Measurements from ENCODE around the gene NUPR2. TPM values are rescaled to one million over a fixed set of nuclear protein-coding genes. Genes with fewer than 3 reads are reported as not detected.
"Not testable (repeated sequence)": the region's sequence is repeated elsewhere in the genome, so short reads cannot be mapped to it uniquely, and the experiment has no call there.

Gene NUPR2
- total and polyA plus RNA-seq, 5 donors from 2014 or later, result 1.0 TPM; not detected in 4

DNA sequence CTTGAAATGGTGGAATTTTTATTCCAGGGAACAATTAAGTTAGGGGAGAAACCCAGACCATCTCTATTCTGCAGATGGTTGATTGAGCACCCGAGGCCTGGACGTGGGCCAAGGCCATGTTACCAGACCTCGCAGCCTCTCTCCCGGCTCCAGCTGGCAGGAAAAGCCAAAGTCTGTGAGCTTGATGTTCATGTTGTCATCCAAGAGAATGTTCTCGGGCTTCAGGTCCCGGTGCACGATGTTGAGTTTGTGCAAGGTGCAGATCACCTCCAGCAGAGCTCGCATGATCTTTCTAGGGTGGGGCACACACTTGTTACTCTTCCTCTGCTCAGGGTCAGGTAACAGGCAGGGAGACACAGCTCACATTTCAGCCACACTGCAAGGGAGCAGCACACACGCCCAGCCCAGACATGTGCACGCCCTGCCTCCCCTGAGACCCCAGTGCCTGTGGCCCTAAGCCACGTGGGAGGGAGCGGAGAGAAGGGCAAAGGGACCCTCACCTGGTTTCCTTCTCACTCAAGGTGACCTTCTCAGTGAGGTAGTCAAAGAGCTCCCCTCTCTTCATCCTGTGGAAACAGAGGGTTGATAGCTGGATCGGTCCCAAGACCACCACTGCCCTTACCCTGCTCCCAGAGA, 32.9 kb downstream of the NUPR2 start:
- peaks cover 23% of the 10 kb centered on the region for H3K36me3 ChIP-seq (ENCODE audit: control insufficient read depth, insufficient read depth, low read length)
- ATAC-seq (ENCODE audit: low read depth in 2 of 2) (peak in 1 of 2 donors; percentile 5), DNase-seq (no peak)
- no peak overlapping the region for H3K27ac ChIP-seq (ENCODE audit: insufficient read depth, low read length, poor library complexity, severe bottlenecking)
- H3K4me1 ChIP-seq (ENCODE audit: control insufficient read depth, insufficient read depth, low read length, poor library complexity, severe bottlenecking), result no peaks in the 10 kb centered on the region
- Mint-ChIP-seq H3K36me3 (peaks cover 16% of the 10 kb centered on the region), H3K27me3 (no peaks in the 10 kb centered on the region), H3K9me3 (no peaks in the 10 kb centered on the region), H3K27ac (peak overlapping the region in 1 of 3 donors; percentile 64), H3K4me3 (no peak overlapping the region), H3K4me1 (peaks cover 0 to 3% (median 0%) of the 10 kb centered on the region in 4 donors)
- no peaks in the 10 kb centered on the region for H3K9me3 ChIP-seq (ENCODE audit: control insufficient read depth in 2 of 2, low read length in 2 of 2)
- H3K4me3 ChIP-seq (ENCODE audit: low read depth, low read length), result no peak overlapping the region
- no peaks in the 10 kb centered on the region for H3K27me3 ChIP-seq (ENCODE audit: control insufficient read depth, insufficient read depth, low read length)

DNA sequence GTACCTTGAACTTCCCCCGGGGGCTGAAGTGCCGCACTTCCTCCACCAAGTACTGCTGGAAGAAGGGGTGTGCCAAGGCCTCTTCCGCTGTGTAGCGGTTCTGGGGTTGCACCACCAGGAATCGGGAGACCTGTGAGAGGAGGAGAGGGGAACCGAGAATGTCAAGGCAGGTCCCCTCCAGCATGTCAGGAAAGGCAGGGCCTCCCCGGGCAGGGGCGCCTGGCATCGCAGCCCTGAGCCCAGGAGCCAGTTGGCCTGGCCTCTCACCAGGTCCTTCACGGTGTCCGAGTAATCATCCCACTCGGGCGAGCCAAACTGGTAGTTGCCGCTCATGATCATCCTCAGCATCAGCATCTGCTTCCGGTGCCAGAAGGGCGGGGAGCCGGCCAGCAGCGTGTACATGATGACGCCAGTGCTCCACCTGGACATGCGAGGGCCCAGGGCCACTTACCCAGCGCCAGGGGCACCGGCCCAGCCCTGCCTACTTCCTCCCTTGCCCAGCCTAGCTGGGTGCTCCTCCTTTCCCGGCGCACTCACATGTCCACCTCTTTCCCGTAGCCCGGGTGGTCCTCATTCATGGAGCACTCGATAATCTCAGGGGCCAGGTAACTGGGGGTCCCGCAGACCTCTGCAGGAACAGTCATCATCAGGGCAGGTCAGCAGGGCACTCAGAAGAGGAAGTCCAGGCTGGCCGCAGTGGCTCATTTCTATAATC, 34.4 kb downstream of the NUPR2 start:
- Mint-ChIP-seq H3K4me3 (no peak overlapping the region), H3K27ac (no peak overlapping the region), H3K36me3 (peaks cover 17% of the 10 kb centered on the region), H3K4me1 (peaks cover 0 to 3% (median 0%) of the 10 kb centered on the region in 4 donors), H3K27me3 (no peaks in the 10 kb centered on the region), H3K9me3 (no peaks in the 10 kb centered on the region)
- DNase-seq (no peak), ATAC-seq (ENCODE audit: low read depth in 2 of 2) (no peak)
- no peaks in the 10 kb centered on the region for H3K9me3 ChIP-seq (ENCODE audit: control insufficient read depth in 2 of 2, low read length in 2 of 2)
- no peak overlapping the region for H3K4me3 ChIP-seq (ENCODE audit: low read depth, low read length)
- no peak overlapping the region for H3K27ac ChIP-seq (ENCODE audit: insufficient read depth, low read length, poor library complexity, severe bottlenecking)
- no peaks in the 10 kb centered on the region for H3K4me1 ChIP-seq (ENCODE audit: control insufficient read depth, insufficient read depth, low read length, poor library complexity, severe bottlenecking)
- no peaks in the 10 kb centered on the region for H3K27me3 ChIP-seq (ENCODE audit: control insufficient read depth, insufficient read depth, low read length)
- peaks cover 24% of the 10 kb centered on the region for H3K36me3 ChIP-seq (ENCODE audit: control insufficient read depth, insufficient read depth, low read length)

DNA sequence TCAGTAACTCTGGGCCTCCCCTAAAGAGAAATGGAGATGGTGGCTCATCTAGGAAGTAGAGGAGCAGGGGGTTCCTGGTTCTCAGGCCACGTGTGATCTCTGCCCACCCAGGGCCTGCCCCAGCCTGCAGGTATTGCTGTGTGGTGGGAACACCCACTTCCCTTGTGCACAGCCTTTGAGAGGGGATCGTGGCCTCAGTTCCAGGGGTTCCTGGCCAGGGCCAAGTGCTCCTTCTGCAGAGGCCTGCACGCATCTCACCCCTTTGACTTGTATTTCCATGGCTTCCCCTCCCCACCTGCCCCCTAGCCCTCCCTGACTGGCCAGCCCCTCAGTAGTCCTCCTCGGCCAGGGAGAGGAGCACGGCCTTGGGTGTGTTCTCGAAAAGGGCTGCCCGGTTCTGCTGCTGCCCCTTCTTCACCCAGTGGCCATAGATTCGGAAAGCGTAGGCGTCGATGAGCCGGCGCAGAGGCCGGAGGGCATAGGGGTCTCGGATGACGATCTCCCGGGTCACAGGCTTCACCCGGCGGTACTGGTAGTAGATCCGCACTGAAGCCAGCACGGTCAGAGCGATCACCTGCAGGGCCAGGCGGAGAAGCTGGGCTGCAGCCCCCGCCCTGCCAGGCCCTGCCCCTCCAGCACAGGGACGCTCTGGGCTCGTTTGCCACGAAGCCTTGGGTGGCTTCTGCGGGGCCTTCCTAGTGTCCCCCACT, 35.3 kb downstream of the NUPR2 start:
- not testable (repeated sequence) for H3K27ac Mint-ChIP-seq; H3K4me3 Mint-ChIP-seq; H3K4me1 Mint-ChIP-seq; H3K9me3 ChIP-seq (ENCODE audit: control insufficient read depth in 2 of 2, low read length in 2 of 2); H3K4me3 ChIP-seq (ENCODE audit: low read depth, low read length); H3K4me1 ChIP-seq (ENCODE audit: control insufficient read depth, insufficient read depth, low read length, poor library complexity, severe bottlenecking); DNase-seq; H3K27ac ChIP-seq (ENCODE audit: insufficient read depth, low read length, poor library complexity, severe bottlenecking); H3K27me3 ChIP-seq (ENCODE audit: control insufficient read depth, insufficient read depth, low read length); H3K9me3 Mint-ChIP-seq; H3K27me3 Mint-ChIP-seq; ATAC-seq (ENCODE audit: low read depth in 2 of 2)
- peaks cover 28% of the 10 kb centered on the region for H3K36me3 ChIP-seq (ENCODE audit: control insufficient read depth, insufficient read depth, low read length)
- peaks cover 19% of the 10 kb centered on the region for H3K36me3 Mint-ChIP-seq

DNA sequence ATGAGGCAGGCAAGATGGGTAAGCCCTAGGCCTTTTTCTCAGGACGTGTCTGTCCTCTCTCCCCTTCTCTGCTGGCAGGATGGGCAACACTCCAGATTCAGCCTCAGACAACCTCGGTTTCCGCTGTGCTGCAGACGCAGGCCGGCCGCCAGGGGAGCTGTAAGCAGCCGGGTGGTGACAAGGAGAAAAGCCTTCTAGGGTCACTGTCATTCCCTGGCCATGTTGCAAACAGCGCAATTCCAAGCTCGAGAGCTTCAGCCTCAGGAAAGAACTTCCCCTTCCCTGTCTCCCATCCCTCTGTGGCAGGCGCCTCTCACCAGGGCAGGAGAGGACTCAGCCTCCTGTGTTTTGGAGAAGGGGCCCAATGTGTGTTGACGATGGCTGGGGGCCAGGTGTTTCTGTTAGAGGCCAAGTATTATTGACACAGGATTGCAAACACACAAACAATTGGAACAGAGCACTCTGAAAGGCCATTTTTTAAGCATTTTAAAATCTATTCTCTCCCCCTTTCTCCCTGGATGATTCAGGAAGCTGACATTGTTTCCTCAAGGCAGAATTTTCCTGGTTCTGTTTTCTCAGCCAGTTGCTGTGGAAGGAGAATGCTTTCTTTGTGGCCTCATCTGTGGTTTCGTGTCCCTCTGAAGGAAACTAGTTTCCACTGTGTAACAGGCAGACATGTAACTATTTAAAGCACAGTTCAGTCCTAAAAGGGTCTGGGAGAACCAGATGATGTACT, 36.6 kb downstream of the NUPR2 start:
- Mint-ChIP-seq H3K36me3 (peaks cover 18% of the 10 kb centered on the region), H3K27me3 (no peaks in the 10 kb centered on the region), H3K4me1 (no peaks in the 10 kb centered on the region), H3K9me3 (no peaks in the 10 kb centered on the region), H3K4me3 (no peak overlapping the region), H3K27ac (peak overlapping the region in 1 of 3 donors; percentile 46)
- H3K4me3 ChIP-seq (ENCODE audit: low read depth, low read length), result no peak overlapping the region
- no peak overlapping the region for H3K27ac ChIP-seq (ENCODE audit: insufficient read depth, low read length, poor library complexity, severe bottlenecking)
- H3K27me3 ChIP-seq (ENCODE audit: control insufficient read depth, insufficient read depth, low read length), result no peaks in the 10 kb centered on the region
- no peaks in the 10 kb centered on the region for H3K9me3 ChIP-seq (ENCODE audit: control insufficient read depth in 2 of 2, low read length in 2 of 2)
- ATAC-seq (ENCODE audit: low read depth in 2 of 2), result no peak
- H3K4me1 ChIP-seq (ENCODE audit: control insufficient read depth, insufficient read depth, low read length, poor library complexity, severe bottlenecking), result no peaks in the 10 kb centered on the region
- peaks cover 28% of the 10 kb centered on the region for H3K36me3 ChIP-seq (ENCODE audit: control insufficient read depth, insufficient read depth, low read length)
- no peak for DNase-seq

DNA sequence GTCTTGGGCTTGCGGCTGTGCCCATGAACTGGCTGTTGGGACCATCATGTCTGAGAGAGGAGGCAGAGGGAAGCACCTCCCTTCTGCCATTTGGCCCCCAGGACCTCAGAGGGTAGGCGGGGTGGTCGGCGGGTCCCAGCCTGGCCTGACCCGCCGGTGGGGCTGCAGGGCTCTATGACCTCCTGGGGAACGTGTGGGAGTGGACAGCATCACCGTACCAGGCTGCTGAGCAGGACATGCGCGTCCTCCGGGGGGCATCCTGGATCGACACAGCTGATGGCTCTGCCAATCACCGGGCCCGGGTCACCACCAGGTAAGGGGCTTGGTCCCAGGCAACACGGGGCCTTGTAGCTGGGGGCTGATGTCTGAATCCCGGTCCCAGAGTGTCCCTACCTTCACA, 38.0 kb downstream of the NUPR2 start:
- Histone ChIP-seq H3K4me3 (ENCODE audit: low read depth, low read length) (no peak overlapping the region), H3K4me1 (ENCODE audit: control insufficient read depth, insufficient read depth, low read length, poor library complexity, severe bottlenecking) (peaks cover 2% of the 10 kb centered on the region), H3K36me3 (ENCODE audit: control insufficient read depth, insufficient read depth, low read length) (peaks cover 28% of the 10 kb centered on the region), H3K27me3 (ENCODE audit: control insufficient read depth, insufficient read depth, low read length) (no peaks in the 10 kb centered on the region), H3K9me3 (ENCODE audit: control insufficient read depth in 2 of 2, low read length in 2 of 2) (no peaks in the 10 kb centered on the region), H3K27ac (ENCODE audit: insufficient read depth, low read length, poor library complexity, severe bottlenecking) (no peak overlapping the region)
- Mint-ChIP-seq H3K9me3 (no peaks in the 10 kb centered on the region), H3K36me3 (peaks cover 21% of the 10 kb centered on the region), H3K27me3 (no peaks in the 10 kb centered on the region), H3K4me3 (no peak overlapping the region), H3K27ac (no peak overlapping the region), H3K4me1 (peaks cover 4 to 6% (median 5%) of the 10 kb centered on the region in 4 donors)
- DNase-seq, result no peak
- no peak for ATAC-seq (ENCODE audit: low read depth in 2 of 2)

DNA sequence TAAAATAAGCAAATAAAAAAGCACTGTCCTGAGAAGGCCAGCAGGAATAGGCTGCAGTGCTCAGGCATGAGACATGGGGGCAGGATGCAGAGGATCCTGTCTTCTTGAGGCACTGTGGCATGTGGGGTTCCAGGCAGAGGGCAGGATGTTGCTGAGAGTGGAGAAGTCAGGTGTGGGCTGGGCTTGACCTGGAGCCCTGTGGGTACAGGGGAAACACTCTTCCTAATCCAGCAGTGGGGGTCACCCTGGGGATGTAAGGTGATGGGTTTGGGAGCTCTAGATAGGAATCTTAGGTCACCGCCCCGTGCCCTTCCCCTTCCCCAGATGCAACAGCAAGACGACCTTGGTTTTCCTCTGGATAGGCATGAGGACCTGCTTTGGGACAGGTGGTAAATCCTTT, 38.5 kb downstream of the NUPR2 start:
- Histone ChIP-seq H3K27me3 (ENCODE audit: control insufficient read depth, insufficient read depth, low read length) (no peaks in the 10 kb centered on the region), H3K4me1 (ENCODE audit: control insufficient read depth, insufficient read depth, low read length, poor library complexity, severe bottlenecking) (peaks cover 2% of the 10 kb centered on the region), H3K4me3 (ENCODE audit: low read depth, low read length) (no peak overlapping the region), H3K9me3 (ENCODE audit: control insufficient read depth in 2 of 2, low read length in 2 of 2) (no peaks in the 10 kb centered on the region), H3K27ac (ENCODE audit: insufficient read depth, low read length, poor library complexity, severe bottlenecking) (no peak overlapping the region), H3K36me3 (ENCODE audit: control insufficient read depth, insufficient read depth, low read length) (peaks cover 28% of the 10 kb centered on the region)
- DNase-seq, result no peak
- no peak overlapping the region for H3K27ac Mint-ChIP-seq
- H3K9me3 Mint-ChIP-seq, result no peaks in the 10 kb centered on the region
- H3K36me3 Mint-ChIP-seq, result peaks cover 24% of the 10 kb centered on the region
- H3K4me3 Mint-ChIP-seq, result no peak overlapping the region
- H3K27me3 Mint-ChIP-seq, result no peaks in the 10 kb centered on the region
- ATAC-seq (ENCODE audit: low read depth in 2 of 2), result no peak
- H3K4me1 Mint-ChIP-seq, result peaks cover 4 to 8% (median 5%) of the 10 kb centered on the region in 4 donors

DNA sequence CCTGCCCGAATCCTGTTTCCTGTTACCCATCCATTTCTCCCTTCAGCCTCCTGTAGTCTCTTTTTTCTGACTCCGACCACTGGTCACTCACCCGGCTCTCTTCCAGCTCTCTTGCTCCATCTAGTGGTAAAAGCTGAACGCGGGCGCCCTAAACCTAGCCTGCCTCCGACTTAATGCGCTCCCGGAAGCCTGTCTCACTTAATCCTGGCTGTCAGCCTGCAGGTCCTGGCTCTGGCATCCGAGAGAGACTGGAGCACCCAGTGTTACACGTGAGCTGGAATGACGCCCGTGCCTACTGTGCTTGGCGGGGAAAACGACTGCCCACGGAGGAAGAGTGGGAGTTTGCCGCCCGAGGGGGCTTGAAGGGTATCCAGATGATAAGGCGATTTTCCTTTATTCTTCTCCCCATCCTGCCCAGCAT, 41.8 kb downstream of the NUPR2 start:
- Mint-ChIP-seq H3K4me1 (peaks cover 6 to 9% (median 7%) of the 10 kb centered on the region in 4 donors), H3K9me3 (no peaks in the 10 kb centered on the region), H3K36me3 (peaks cover 29% of the 10 kb centered on the region), H3K27ac (peak overlapping the region in 1 of 3 donors; percentile 38), H3K4me3 (no peak overlapping the region), H3K27me3 (no peaks in the 10 kb centered on the region)
- no peaks in the 10 kb centered on the region for H3K27me3 ChIP-seq (ENCODE audit: control insufficient read depth, insufficient read depth, low read length)
- H3K4me3 ChIP-seq (ENCODE audit: low read depth, low read length), result no peak overlapping the region
- H3K4me1 ChIP-seq (ENCODE audit: control insufficient read depth, insufficient read depth, low read length, poor library complexity, severe bottlenecking), result peaks cover 2% of the 10 kb centered on the region
- peaks cover 34% of the 10 kb centered on the region for H3K36me3 ChIP-seq (ENCODE audit: control insufficient read depth, insufficient read depth, low read length)
- DNase-seq (peak; percentile 48 to 62 (median 62)), ATAC-seq (ENCODE audit: low read depth in 2 of 2) (peak; percentile 75 to 77)
- no peak overlapping the region for H3K27ac ChIP-seq (ENCODE audit: insufficient read depth, low read length, poor library complexity, severe bottlenecking)
- no peaks in the 10 kb centered on the region for H3K9me3 ChIP-seq (ENCODE audit: control insufficient read depth in 2 of 2, low read length in 2 of 2)
